ENCODE data around the gene C5orf24.
A peak's percentile ranks its signal among the peaks of the same experiment; 100 is the strongest.
"Not testable (repeated sequence)": the region's sequence is repeated elsewhere in the genome, so short reads cannot be mapped to it uniquely, and the experiment has no call there.

The C5orf24 gene

DNA sequence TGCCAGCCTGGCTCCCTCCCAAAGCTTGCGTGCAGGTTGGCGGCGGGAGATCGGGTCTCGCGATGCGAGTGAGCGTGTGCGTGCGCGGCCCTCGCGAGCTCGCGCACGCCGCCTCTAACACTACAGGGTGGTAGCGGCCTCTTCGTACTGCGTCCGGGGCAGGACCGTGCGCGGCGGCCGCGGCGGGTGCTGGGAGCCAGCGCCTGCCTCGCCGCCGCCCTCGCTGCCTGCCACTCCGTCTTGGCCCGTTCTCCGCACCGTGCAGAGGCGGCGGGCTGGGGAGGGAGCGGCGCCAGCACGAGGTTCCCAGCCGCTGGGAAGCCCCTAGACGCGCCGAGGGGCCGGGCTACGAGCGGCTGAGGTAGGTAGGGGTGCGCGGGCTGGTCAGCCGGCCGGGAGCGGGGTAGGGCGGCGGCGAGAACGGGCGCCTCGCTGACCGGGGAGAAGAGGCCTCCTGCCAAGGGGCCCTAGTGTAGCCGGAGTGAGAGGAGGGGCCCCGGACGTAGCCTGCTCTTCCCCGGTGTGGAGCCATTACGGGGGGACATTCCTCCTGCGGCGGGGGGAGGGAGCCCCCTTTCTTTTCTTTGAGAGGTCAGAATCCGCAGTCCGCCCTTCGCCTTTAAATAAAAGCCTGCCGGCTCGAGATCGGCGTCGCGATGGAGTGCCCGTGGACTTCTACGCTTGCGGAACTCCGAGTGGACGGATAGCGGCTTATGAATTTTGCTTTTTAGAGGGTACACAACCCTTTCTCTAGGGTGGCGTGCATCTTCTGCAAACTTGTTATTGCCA lies at the start of gene C5orf24:
Gene C5orf24, plus strand, starts transcription at position 117 of the 789 bp plus-strand sequence. CDS start 8,933 bp downstream, outside the sequence.
- DNase-seq (ENCODE audit: low read depth) = peak; percentile 89

DNA sequence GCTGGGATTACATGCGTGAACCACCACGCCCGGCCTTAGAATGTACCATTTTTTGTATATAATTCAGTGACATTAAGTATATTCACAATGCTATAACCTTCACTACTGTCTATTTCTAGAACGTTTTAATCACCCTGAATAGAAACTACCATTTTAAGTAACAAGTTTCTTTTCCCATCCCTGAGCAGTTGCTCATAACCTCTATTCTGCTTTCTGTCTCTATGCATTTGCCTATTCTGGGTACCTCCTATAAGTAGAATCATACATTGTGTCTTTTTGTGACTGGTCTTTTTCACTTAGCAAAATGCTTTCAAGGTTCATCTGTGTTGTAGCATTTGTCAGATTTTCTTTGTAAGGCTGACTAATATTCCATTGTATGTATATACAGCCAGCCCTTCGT lies 47.3 kb upstream of the C5orf24 start:
- no peak for DNase-seq (ENCODE audit: low read depth)

DNA sequence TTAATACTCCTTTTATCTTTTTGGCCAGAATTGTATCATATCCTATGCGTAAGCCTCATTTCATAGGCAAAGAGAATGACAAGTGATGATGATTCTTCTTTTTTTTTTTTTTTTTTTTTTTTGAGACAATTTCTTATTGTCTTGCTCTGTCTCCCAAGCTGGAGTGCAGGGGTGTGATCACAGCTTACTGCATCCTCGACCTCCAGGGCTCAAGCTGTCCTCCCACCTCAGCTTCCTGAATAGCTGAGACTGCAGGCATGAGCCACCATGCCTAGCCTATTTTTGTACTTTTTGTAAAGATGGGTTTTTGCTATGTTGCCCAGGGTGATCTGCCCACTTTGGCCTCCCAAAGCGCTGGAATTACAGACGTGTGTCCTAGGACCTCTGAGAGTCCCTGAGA lies 41.9 kb upstream of the C5orf24 start:
- no peak for DNase-seq (ENCODE audit: low read depth)

DNA sequence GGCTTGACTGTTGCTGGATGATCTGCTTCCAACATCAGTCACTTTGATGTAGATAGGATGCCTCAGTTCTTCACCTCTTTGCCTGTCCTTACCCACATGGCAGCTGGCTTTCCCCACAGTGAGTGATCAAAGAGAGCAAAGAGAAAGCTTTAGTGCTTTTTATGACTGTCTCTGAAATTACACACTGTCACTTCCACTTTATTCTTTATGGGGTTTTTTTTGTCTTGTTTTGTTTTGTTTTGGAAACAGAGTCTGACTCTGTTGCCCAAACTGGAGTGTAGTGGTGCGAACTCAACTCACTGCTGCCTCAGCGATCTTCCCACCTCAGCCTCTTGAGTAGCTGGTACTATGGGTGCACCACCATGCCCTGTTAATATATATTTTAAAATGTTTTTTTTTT lies 32.4 kb upstream of the C5orf24 start:
- no peak for DNase-seq (ENCODE audit: low read depth)

DNA sequence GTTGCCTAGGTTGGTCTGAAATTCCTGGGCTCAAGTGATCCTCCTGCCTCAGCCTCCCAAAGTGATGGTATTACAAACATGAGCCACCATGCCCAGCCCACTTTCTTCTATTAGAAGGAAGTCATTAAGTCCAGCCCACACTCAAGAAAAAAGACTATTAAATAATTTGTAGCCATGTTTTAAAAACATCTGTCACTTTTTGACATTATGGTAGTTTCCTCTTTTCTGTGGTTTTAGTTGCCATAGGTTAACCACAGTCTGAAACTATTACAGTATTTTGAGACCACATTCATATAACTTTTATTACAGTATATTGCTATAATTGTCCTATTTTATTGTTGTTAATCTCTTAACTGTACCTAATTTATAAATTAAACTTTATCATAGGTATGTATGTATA lies 31.9 kb upstream of the C5orf24 start:
- DNase-seq (ENCODE audit: low read depth) = no peak

DNA sequence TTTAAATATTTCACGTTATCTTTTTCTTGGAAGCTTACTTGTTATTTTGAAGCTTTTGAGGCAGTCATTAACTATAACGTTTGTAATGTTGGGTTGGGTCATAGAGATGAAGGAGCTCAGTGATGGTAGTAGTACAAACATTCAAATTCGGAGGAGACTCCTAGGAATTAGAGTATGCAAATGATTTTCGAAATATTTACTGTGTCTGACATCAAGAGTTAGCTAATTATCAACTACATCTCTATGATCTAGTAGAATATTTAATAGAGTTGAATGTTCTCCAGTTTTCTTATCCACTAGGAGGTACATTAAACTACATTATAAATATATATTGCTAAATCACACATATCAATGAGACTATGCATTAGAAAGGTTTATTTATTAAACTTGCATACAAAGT lies 28.8 kb upstream of the C5orf24 start:
- DNase-seq (ENCODE audit: low read depth) = no peak

DNA sequence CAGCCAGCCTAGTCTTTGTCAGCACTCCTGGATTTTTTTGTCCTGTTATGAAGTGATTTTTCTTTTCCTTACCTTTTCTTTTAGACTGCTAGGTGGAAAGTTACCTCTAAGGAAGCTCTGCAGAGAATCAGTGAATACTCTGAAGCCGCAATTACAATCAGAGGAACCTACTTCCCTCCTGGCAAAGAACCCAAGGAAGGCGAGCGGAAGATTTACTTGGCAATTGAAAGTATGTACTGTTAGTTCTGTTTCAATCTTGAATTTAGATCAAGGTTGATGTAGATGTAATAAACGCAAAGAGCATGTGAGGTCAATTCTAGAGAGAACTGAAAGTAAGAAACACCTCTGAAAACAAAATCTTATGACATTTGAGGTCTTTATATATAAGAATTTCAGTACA lies 27.0 kb upstream of the C5orf24 start:
- DNase-seq (ENCODE audit: low read depth) = no peak

DNA sequence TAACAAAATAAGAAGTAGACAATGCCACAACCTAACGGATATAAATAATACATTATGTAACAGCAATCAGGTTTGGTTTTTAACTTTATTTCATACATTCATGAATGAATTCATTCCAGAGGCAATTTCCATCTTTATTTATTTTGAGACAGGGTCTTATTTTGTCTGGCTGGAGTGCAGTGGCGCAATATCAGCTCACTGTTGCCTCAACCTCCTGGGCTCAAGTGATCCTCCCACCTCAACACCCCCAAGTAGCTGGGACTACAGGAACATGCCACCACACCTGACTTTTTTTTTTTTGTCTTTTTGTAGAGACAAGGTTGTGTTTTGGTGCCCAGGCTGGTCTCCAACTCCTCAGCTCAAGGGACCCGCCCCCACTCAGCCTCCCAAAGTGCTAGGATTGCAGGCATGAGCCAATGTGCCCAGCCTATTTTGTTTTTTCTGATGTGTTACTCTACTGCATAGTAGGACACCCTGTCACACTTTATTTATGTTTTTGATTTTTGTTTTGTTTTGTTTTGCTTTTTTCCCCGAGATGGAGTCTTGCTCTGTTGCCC lies 26.3 kb upstream of the C5orf24 start:
- DNase-seq (ENCODE audit: low read depth) = no peak

DNA sequence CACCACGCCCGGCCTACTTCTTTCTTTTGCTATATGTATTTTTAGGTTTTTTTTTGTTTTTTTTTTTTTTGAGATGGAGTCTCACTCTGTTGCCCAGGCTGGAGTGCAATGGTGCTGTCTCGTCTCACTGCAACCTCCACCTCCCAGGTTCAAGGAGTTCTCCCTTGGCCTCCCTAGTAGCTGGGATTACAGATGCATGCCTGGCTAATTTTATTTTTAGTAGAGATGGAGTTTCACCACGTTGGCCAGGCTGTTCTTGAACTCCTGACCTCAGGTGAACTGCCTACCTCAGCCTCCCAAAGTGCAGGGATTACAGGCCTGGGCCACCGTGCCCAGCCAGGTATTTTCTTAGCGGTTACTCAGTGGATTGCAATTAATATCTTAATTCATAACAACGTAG lies 23.9 kb upstream of the C5orf24 start:
- DNase-seq (ENCODE audit: low read depth) = no peak

DNA sequence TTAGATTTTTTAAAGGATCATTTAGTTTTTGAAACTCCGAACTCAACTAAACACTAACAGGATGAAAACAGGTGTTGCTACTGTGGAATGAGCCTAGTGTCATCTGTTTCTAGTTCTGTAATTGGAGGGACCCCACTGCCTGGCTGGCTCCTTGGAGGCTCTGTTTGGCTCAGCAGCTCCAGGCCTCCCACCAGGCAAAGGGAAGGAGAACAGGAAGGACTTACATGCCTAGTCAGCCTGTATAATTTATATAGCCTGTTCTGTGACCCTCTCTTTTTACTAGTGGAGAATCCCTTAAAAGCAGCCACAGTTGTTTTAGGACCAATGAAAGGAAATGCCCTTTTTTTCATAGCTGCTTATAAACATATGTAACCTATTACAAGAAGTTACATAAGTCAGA lies 21.1 kb upstream of the C5orf24 start:
- no peak for DNase-seq (ENCODE audit: low read depth)

DNA sequence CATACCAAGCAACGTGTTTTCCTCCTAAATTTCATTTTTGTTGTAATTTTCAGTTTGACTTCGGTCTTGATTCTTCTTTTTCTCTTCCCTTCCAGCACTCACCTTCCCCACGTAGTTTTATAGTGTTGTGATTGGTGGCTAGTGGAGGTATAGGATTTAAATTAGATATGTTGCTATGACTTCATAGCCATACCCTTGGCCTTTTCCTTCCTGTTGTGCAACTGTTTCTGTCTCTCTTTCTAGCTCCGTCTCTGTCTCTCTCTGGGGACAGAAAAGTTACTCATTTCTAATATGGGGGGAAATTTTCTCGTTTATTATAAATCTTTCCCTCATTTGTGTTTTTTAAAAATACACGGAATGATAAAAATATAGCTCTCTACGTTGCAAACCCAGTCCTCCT lies 20.6 kb upstream of the C5orf24 start:
- DNase-seq (ENCODE audit: low read depth) = no peak

DNA sequence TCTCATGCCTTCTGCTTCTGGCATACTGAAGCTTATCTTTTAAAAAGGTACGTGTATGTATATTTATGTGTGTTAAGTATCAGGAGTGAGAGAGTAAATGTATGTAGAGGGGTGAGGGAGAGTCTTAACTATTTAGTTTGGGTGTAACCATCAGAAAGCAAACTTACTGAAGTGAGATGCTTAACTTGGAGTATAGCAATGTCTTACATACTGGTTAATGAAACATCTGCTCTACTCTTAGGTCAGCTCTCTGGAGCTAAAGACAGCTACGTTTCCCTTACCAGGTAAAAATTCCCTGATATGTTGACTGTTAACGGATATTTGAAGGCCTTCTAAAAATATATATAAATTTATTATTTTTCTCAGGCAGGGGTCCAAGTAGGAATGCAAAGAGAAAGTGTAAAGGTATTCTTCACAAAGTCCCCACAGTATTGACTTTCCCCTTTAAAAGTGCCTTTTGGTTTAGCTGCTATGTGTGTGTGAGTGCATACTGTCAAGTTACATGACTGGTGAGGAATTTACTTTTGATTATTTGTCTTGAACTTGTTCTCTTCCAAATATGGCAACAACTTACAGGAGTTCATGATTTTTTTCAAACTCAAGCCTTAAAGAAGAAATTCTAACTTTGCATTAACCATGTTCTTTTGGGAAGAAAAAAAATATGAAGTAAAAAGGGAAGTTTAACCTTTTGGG lies 12.3 kb upstream of the C5orf24 start:
- DNase-seq (ENCODE audit: low read depth) = no peak

DNA sequence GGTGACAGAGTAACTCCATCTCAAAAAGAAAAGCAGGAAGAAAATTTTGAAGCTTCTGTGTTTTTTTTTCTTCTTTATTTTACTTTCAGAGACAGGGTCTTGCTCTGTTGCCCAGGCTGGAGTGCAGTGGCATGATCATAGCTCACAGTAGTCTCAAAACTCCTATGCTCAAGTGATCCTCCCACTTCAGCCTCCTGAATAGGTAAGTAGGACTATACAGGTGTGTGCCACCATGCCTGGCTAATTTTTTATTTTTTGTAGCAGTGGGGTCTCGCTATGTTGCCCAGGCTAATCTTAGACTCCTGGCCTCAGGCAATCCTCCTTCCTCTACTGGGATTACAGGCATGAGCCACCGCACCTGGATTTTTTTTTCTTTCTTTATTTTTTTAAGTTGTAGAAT lies 10.1 kb upstream of the C5orf24 start:
- DNase-seq (ENCODE audit: low read depth) = no peak

DNA sequence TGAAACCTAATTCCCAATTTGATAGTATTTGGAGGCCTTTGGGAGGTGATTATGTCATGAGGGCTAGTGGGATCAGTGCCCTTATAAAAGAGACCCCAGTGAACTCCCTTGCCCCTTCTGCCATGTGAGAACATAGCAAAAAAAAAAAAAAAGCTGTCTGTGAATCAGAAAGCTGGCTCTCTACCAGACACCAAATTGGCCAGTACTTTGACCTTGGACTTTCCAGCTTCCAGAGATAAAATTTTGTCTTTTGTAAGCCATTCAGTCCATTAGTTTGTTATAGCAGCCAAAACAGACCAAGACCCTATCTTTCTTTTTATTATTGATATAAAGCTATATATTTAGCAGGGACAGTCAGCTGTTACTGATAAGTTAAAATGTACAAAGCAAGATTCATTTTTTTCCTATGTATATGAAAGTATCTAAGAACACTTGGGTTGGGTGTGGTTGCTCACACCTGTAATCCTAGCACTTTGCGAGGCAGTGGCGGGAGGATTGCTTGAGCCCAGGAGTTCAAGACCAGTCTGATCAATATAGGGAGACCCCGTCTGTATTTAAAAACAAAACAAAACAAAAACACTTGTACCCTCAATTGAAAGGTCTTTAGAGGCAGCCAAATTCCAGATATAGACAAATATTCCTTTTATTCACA lies 8.1 kb upstream of the C5orf24 start:
- no peak for DNase-seq (ENCODE audit: low read depth)

DNA sequence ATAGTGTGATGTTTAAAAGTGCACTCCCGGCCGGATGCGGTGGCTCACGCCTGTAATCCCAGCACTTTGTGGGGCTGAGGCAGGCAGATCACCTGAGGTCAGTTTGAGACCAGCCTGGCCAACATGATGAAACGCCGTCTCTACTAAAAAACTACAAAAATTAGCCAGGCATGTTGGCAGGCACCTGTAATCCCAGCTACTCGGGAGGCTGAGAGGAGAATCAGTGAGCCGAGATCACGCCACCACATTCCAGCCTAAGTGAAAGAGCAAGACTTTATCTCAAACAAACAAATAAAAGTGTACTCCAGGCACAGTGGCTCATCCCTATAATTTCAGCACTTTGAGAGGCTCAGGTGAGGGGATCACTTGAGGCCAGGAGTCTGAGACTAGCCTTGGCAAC lies 7.4 kb upstream of the C5orf24 start:
- not testable (repeated sequence) for DNase-seq (ENCODE audit: low read depth)

DNA sequence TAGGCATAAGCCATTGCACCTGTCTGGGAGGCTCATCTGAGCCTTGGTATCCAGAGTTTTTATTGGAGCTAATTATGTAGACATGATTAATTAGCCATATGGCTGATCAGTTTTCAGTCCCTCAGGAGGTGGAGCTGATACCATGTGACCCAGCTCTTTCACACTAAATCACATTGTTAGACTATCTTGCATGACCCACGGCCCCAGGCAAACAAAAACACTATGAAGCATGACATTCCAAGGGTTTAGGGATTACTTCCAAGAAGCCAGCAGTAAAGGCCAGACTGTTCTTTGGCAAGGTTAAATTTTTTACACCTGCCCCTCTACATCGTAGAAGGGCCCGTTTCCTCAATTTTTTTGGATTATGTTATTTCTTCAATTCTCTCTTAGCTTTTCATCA lies 5.0 kb upstream of the C5orf24 start:
- no peak for DNase-seq (ENCODE audit: low read depth)

DNA sequence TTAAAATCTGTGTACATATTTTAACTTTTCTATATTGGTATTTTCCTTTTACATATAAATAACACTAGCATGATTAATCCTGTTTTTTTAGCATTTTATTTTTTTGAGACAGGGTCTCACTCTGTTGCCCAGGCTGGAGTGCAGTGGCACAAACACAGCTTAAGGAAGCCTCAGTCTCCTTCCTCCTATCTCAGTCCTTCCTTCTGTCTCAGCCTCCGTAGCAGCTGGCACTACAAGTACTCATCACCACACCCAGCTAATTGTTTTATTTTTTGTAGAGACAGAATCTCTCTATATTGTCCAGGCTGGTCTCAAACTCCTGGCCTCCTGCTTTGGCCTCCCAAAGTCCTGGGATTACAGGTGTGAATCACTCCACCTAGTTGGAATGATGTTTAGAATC lies 1.5 kb upstream of the C5orf24 start:
- no peak for DNase-seq (ENCODE audit: low read depth)

DNA sequence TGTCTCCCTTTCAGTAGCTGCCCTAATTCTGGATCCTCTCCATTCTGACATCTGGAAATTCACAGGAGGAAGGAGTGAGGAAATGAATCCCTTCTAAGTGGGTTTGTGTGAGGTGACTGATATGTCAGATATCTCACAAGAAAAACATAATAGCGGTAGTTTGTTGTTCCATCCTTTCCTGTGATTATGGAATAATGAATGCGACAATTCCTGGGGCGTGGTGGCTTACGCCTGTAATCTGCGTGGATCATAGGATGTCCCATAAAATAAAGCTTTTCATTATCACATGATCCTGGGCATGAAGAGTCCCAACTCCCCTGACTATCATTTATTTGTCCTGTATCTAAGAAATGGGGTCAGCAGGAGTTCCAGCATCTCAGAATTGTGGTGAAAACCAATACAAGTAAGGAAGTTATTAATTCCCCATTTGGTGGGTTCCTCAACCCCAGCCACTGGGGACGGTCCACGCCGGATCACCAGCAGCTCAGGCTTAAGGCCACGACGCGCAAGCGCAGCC lies 375 bp upstream of the C5orf24 start:
- DNase-seq (ENCODE audit: low read depth) = no peak

DNA sequence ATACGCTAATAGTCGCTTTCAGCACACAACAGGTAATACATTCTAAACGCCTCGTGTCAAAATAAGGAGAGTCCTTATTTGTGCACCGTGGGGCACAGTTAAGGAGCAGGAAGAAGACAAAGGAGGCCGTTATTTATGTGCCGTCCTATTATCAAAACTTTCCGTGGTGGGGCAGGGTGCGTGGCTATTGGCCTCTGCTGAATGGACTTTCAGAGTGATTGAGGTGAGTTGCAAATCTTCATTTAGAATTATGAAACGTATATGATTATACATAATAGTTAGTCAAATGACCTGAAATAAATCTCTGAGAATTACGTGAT lies 833 bp downstream of the C5orf24 start:
- DNase-seq (ENCODE audit: low read depth) = peak; percentile 10

DNA sequence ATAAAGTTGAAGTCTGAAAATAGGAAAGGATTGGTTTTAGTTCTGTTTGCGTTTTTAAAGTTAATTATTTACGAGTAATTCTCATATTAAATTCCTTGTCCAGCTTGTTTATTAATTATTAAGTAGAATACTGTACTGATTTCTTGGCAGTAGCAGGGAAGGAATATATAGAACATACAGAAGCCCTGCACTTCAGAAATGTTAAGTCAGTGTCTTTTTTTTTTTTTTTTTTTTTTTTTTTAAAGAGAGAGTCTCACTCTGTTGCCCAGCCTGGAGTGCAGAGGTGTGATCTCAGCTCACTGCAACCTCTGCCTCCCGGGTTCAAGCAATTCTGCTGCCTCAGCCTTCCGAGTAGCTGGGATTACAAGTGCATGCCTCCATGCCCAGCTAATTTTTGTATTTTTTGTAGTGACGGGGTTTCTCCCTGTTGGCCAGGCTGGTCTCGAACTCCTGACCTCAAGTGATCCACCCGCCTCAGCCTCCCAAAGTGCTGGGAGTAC lies 3.7 kb downstream of the C5orf24 start:
- DNase-seq (ENCODE audit: low read depth) = not testable (repeated sequence)

DNA sequence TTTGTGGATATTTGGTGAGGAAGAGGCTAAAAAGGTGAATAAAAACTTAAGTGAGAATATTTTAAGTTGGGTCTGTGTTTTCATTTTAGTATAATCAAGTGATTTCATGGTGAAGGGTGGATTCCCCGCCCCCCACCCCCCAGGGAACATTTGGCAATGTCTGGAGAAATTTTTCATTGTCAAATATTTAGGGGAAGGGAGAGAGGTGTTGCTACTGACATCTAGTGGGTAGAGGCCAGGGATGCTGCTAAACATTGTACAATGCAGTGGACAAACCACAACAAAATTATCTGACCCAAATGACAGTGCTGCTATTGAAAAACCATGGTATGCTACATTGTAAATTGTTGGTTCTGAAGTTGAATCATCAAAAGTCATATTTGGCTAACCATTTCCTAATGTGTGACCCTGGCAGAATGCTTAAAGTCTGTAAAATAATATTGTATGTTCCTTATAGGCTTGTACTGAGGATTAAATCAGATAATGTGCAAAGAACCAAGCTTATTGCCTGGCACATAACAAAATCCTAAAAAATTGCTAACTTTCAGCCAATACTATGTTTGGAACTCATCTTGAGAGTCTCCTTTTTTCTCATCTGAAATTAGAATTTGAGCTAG lies 5.6 kb downstream of the C5orf24 start:
- DNase-seq (ENCODE audit: low read depth) = no peak

DNA sequence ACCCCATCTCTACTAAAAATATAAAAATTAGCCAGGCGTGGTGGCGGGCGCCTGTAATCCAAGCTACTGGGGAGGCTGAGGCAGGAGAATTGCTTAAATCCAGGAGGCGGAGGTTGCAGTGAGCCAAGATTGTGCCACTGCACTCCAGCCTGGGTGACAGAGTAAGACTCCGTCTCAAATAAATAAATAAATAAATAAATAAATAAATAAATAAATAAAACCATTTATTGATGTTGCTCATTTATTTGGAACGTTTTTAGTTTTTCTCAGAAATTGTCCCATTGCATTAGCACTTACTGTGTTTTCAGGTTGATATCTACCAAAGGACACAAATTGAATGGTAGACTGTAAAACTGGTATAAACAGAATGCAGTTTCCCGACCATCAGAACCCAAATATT lies 10.7 kb downstream of the C5orf24 start:
- DNase-seq (ENCODE audit: low read depth) = not testable (repeated sequence)

All from activated T-cell treated with anti-CD3 and anti-CD28 coated beads for 24 hours (primary cell).